ENCODE measurements around the gene ALKBH7.
A peak's percentile ranks its signal among the peaks of the same experiment; 100 is the strongest.

ALKBH7 gene

GRCh38 chr19:6417713-6418561 is 45.3 kb downstream of the ALKBH7 start:
- peak; percentile 41 for DNase-seq (ENCODE audit: low read depth)
- no peak overlapping the region for H3K4me3 ChIP-seq (ENCODE audit: control insufficient read depth, low read depth, low read length)
- TF ChIP-seq CTCF (conservative IDR thresholded peaks at IDR 0.05; ENCODE audit: control insufficient read depth, insufficient read depth, low read depth, low read length) = peak; percentile 46

DNA sequence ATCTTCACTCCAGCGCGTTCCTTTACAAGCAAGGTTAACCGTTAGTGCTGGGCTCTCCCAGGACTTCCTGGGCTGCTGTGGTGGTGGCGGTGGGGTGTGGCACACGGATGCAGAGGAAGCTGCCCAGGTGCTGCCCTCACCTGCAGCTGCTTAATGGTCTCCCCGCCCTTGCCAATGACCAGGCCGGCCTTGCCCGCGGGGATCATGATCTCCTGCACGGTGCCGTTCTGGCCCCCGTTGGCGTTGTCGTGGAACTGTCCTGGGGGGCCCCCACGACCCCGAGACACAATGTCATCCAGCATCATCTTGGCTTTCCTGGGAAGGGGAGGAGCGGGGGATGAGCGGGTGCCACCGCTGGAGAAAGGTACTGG is 46.0 kb downstream of the ALKBH7 start:
- no peak for DNase-seq (ENCODE audit: low read depth)
- no peak overlapping the region for H3K4me3 ChIP-seq (ENCODE audit: control insufficient read depth, low read depth, low read length)
- TF ChIP-seq CTCF (conservative IDR thresholded peaks at IDR 0.05; ENCODE audit: control insufficient read depth, insufficient read depth, low read depth, low read length) = no peak

DNA sequence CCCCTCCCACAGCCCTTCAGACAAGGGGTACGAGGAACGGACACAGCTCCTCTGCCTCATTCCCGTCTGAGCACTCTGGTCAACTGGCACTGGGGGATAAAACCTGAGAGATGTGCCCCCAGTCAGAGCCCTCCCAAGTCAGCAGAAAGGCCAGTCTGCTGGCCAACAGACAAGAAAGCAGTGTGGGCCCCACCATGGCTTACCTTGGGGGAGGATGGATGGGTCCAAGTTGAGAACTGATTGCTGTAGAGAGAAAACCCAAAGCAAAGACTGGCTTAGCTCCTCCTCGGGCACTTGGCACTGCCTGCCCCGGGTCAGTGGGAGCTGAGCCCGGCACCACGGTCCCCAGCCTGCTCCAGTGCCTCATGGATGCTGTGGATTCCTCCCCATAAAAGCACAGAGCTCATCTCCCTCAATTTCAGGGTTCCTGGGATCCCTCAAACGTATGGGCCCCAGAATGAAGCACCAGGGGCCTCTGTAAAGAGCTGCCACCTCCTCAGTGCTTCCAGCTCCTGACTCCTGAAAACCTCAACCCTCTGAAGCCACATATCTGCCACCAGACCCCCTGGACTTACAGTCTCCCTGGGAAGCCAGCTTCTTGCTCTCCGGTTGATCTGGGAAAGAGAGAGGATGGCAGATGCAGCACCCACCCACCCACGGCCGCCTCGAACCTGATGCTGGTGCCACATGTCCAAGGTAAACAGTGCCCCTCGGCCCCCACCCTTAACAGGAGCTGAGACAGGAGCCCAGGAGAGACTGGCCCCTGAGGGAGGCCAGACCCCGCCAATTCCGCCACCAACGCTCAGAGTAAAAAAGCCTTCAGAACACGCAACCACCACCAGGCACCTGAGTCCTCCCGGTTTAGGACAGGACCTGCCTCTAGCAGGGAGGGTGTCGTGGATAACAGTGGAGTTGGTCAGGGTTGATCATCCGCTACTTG is 48.8 kb downstream of the ALKBH7 start:
- H3K4me3 ChIP-seq (ENCODE audit: control insufficient read depth, low read depth, low read length) = no peak overlapping the region
- DNase-seq (ENCODE audit: low read depth) = no peak
- no peak for TF ChIP-seq CTCF (conservative IDR thresholded peaks at IDR 0.05; ENCODE audit: control insufficient read depth, insufficient read depth, low read depth, low read length)

- peak; percentile 49 for DNase-seq (ENCODE audit: low read depth)
- H3K4me3 ChIP-seq (ENCODE audit: control insufficient read depth, low read depth, low read length) = peak overlapping the region; percentile 97
- TF ChIP-seq CTCF (conservative IDR thresholded peaks at IDR 0.05; ENCODE audit: control insufficient read depth, insufficient read depth, low read depth, low read length) = no peak
These were observed 51.1 kb downstream of the ALKBH7 start for GRCh38 chr19:6423499-6424194.

GRCh38 chr19:6424195-6424938 is 51.8 kb downstream of the ALKBH7 start, which contains the start of gene KHSRP:
Gene KHSRP (minus strand): TSS chr19:6424811. CDS start chr19:6424701, 110 bp downstream.
- TF ChIP-seq CTCF (conservative IDR thresholded peaks at IDR 0.05; ENCODE audit: control insufficient read depth, insufficient read depth, low read depth, low read length) = no peak
- no peak for DNase-seq (ENCODE audit: low read depth)
- peak within 1 kb of the TSS; percentile 97 for H3K4me3 ChIP-seq (ENCODE audit: control insufficient read depth, low read depth, low read length)
